ENCODE measurements around the gene EFNB3.
A peak's percentile ranks its signal among the peaks of the same experiment; 100 is the strongest.

The EFNB3 gene

GRCh38 chr17:7684851-7685532 lies 20.0 kb upstream of the EFNB3 start:
- Histone ChIP-seq H3K36me3 (ENCODE audit: control insufficient read depth, low read length) (peaks cover 49% of the 10 kb centered on the region), H3K27me3 (ENCODE audit: control insufficient read depth, low read length) (no peaks in the 10 kb centered on the region), H3K4me1 (ENCODE audit: control insufficient read depth, low read length) (peaks cover 23% of the 10 kb centered on the region), H3K4me2 (ENCODE audit: low read length) (peak overlapping the region; percentile 82), H3K9me3 (ENCODE audit: control insufficient read depth, insufficient read depth, low read length) (no peaks in the 10 kb centered on the region), H3F3A (ENCODE audit: control insufficient read depth, insufficient read depth) (peaks cover 15% of the 10 kb centered on the region), H3K9me2 (replicated peaks; ENCODE audit: control insufficient read depth, low read length) (no peaks in the 10 kb centered on the region), H3K27ac (ENCODE audit: low read depth, low read length) (no peak overlapping the region), H4K20me1 (ENCODE audit: control insufficient read depth, insufficient read depth, low read depth, low read length) (peaks cover 30% of the 10 kb centered on the region), H3K4me3 (ENCODE audit: low read length) (peak overlapping the region; percentile 96), H3K79me2 (ENCODE audit: control insufficient read depth, low read length) (peaks cover 94% of the 10 kb centered on the region)
- TF ChIP-seq CTCF (IDR thresholded peaks at IDR 0.05; ENCODE audit: low read depth, low read length, poor library complexity, severe bottlenecking) (no peak), EZH2phosphoT487 (IDR thresholded peaks at IDR 0.05; ENCODE audit: borderline replicate concordance, low read length) (no peak)

GRCh38 chr17:7685533-7686221 lies 19.3 kb upstream of the EFNB3 start:
- Histone ChIP-seq H3K4me3 (ENCODE audit: low read length) (peak overlapping the region; percentile 96), H3K36me3 (ENCODE audit: control insufficient read depth, low read length) (peaks cover 54% of the 10 kb centered on the region), H3K79me2 (ENCODE audit: control insufficient read depth, low read length) (peaks cover 93% of the 10 kb centered on the region), H3K4me1 (ENCODE audit: control insufficient read depth, low read length) (peaks cover 23% of the 10 kb centered on the region), H4K20me1 (ENCODE audit: control insufficient read depth, insufficient read depth, low read depth, low read length) (peaks cover 30% of the 10 kb centered on the region), H3K27me3 (ENCODE audit: control insufficient read depth, low read length) (no peaks in the 10 kb centered on the region), H3K27ac (ENCODE audit: low read depth, low read length) (peak overlapping the region; percentile 79), H3K9me3 (ENCODE audit: control insufficient read depth, insufficient read depth, low read length) (no peaks in the 10 kb centered on the region), H3F3A (ENCODE audit: control insufficient read depth, insufficient read depth) (peaks cover 15% of the 10 kb centered on the region), H3K9me2 (replicated peaks; ENCODE audit: control insufficient read depth, low read length) (no peaks in the 10 kb centered on the region), H3K4me2 (ENCODE audit: low read length) (peak overlapping the region; percentile 82)
- TF ChIP-seq CTCF (IDR thresholded peaks at IDR 0.05; ENCODE audit: low read depth, low read length, poor library complexity, severe bottlenecking) (no peak), EZH2phosphoT487 (IDR thresholded peaks at IDR 0.05; ENCODE audit: borderline replicate concordance, low read length) (no peak)

GRCh38 chr17:7686222-7687071 lies 18.6 kb upstream of the EFNB3 start:
- Histone ChIP-seq H4K20me1 (ENCODE audit: control insufficient read depth, insufficient read depth, low read depth, low read length) (peaks cover 30% of the 10 kb centered on the region), H3K9me3 (ENCODE audit: control insufficient read depth, insufficient read depth, low read length) (no peaks in the 10 kb centered on the region), H3K36me3 (ENCODE audit: control insufficient read depth, low read length) (peaks cover 54% of the 10 kb centered on the region), H3F3A (ENCODE audit: control insufficient read depth, insufficient read depth) (peaks cover 15% of the 10 kb centered on the region), H3K79me2 (ENCODE audit: control insufficient read depth, low read length) (peaks cover 85% of the 10 kb centered on the region), H3K4me3 (ENCODE audit: low read length) (peak overlapping the region; percentile 96), H3K9me2 (replicated peaks; ENCODE audit: control insufficient read depth, low read length) (no peaks in the 10 kb centered on the region), H3K4me2 (ENCODE audit: low read length) (peak overlapping the region; percentile 82), H3K4me1 (ENCODE audit: control insufficient read depth, low read length) (peaks cover 23% of the 10 kb centered on the region), H3K27ac (ENCODE audit: low read depth, low read length) (peak overlapping the region; percentile 79), H3K27me3 (ENCODE audit: control insufficient read depth, low read length) (no peaks in the 10 kb centered on the region)
- TF ChIP-seq CTCF (IDR thresholded peaks at IDR 0.05; ENCODE audit: low read depth, low read length, poor library complexity, severe bottlenecking): no peak
- no peak for TF ChIP-seq EZH2phosphoT487 (IDR thresholded peaks at IDR 0.05; ENCODE audit: borderline replicate concordance, low read length)

Measured in DOHH2 (cell line).